GM23248 (cell line): ENCODE measurements around the gene CTXN1.

Source experiments
- EZH2 ChIP-seq: fragments of 200-600 bp; sonication (generic); IDR thresholded peaks from 2 replicates; pipeline ENCODE4 v1.6.1; 2018; ENCODE audit warnings: antibody characterized with exemption, mild to moderate bottlenecking; ENCODE audit not compliant: insufficient read depth, poor library complexity, severe bottlenecking
- EZH2phosphoT487 ChIP-seq: fragments of 200-600 bp; sonication (generic); IDR thresholded peaks from 2 replicates; pipeline ENCODE4 v1.6.1; 2018; ENCODE audit warnings: antibody characterized with exemption, moderate library complexity, mild to moderate bottlenecking, low read depth; ENCODE audit not compliant: insufficient read depth

GRCh38 chr19:7947939-7948338, 22.0 kb upstream of the CTXN1 start:
- TF ChIP-seq EZH2 (no peak), EZH2phosphoT487 (no peak)
